ENCODE measurements around the gene KCND3. TPM values are rescaled to one million over a fixed set of nuclear protein-coding genes. Genes with fewer than 3 reads are reported as not detected.

The KCND3 gene
- total RNA-seq, 1 experiment from 2014 or later, result 0.15 TPM

- Histone ChIP-seq H3K27me3 (ENCODE audit: insufficient read depth, low read length) (no peaks in the 10 kb centered on the region), H2BK5ac (ENCODE audit: insufficient read length, low read length) (no peak overlapping the region), H3T11ph (ENCODE audit: low read length) (no peak overlapping the region), H4K5ac (ENCODE audit: insufficient read length, low read depth, low read length) (no peak overlapping the region), H3K79me1 (ENCODE audit: insufficient read depth, low read depth, low read length, poor library complexity, severe bottlenecking) (no peaks in the 10 kb centered on the region), H3K56ac (ENCODE audit: insufficient read length, low read depth, low read length) (no peak overlapping the region), H2BK20ac (ENCODE audit: low read depth, low read length, poor library complexity, severe bottlenecking) (no peak overlapping the region), H3K14ac (ENCODE audit: insufficient read depth, low read length) (no peak overlapping the region), H3K23ac (ENCODE audit: insufficient read length, low read depth, low read length) (no peak overlapping the region), H2BK12ac (ENCODE audit: insufficient read length, low read depth, low read length) (no peak overlapping the region), H2AK5ac (ENCODE audit: insufficient read length, low read length) (no peak overlapping the region), H3K4me1 (ENCODE audit: insufficient read depth, low read length) (no peaks in the 10 kb centered on the region), H2BK120ac (ENCODE audit: low read depth, low read length, poor library complexity, severe bottlenecking) (no peak overlapping the region), H4K20me1 (ENCODE audit: control insufficient read depth, insufficient read depth, insufficient read length) (no peaks in the 10 kb centered on the region), H3K23me2 (ENCODE audit: insufficient read length, low read depth, low read length, poor library complexity, severe bottlenecking) (no peaks in the 10 kb centered on the region), H2AFZ (ENCODE audit: low read length) (no peak overlapping the region), H3K27ac (ENCODE audit: insufficient read length, low read depth, low read length) (no peak overlapping the region), H3K9ac (ENCODE audit: extremely low read depth, insufficient read length, low read length) (no peak overlapping the region), H3K9me3 (ENCODE audit: control insufficient read depth, low read depth, low read length) (no peaks in the 10 kb centered on the region), H4K8ac (replicated peaks; ENCODE audit: insufficient read length, low read depth, low read length) (no peak overlapping the region), H3K79me2 (ENCODE audit: insufficient read depth, low read length) (no peaks in the 10 kb centered on the region), H3K18ac (ENCODE audit: insufficient read length, low read depth, low read length) (no peak overlapping the region), H2BK15ac (ENCODE audit: low read depth, low read length) (no peak overlapping the region), H3K4me2 (ENCODE audit: insufficient read depth, insufficient read length, low read length) (no peak overlapping the region), H3K4ac (ENCODE audit: low read depth, low read length) (no peak overlapping the region), H4K91ac (ENCODE audit: insufficient read length, low read depth, low read length) (no peak overlapping the region)
- Mint-ChIP-seq H3K4me1 (peaks cover 2 to 3% of the 10 kb centered on the region in 2 experiments; a peak in 3 of 4 replicates), H3K9me3 (peaks cover 5% of the 10 kb centered on the region in 2 experiments), H3K27me3 (ENCODE audit: low read depth) (peaks cover 13% of the 10 kb centered on the region), H3K27ac (no peak overlapping the region), H3K4me3 (no peak overlapping the region), H3K36me3 (ENCODE audit: insufficient read depth in 1 of 3, low read depth in 3 of 3) (no peaks in the 10 kb centered on the region; a peak in 1 of 7 replicates)
- TF ChIP-seq, protein P1, sequence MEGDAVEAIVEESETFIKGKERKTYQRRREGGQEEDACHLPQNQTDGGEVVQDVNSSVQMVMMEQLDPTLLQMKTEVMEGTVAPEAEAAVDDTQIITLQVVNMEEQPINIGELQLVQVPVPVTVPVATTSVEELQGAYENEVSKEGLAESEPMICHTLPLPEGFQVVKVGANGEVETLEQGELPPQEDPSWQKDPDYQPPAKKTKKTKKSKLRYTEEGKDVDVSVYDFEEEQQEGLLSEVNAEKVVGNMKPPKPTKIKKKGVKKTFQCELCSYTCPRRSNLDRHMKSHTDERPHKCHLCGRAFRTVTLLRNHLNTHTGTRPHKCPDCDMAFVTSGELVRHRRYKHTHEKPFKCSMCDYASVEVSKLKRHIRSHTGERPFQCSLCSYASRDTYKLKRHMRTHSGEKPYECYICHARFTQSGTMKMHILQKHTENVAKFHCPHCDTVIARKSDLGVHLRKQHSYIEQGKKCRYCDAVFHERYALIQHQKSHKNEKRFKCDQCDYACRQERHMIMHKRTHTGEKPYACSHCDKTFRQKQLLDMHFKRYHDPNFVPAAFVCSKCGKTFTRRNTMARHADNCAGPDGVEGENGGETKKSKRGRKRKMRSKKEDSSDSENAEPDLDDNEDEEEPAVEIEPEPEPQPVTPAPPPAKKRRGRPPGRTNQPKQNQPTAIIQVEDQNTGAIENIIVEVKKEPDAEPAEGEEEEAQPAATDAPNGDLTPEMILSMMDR (conservative IDR thresholded peaks at IDR 0.05), result no peak
- no peak for DNase-seq
- WGBS (ENCODE audit: extremely low coverage, insufficient read length, low lambda C conversion rate), result no CpG with 5 or more reads among the region's 4 CpGs
These were observed 163.2 kb downstream of the KCND3 start for GRCh38 chr1:111826278-111826677.

Data from H9 (cell line).